ENCODE data around the gene OR2V1.

DNA sequence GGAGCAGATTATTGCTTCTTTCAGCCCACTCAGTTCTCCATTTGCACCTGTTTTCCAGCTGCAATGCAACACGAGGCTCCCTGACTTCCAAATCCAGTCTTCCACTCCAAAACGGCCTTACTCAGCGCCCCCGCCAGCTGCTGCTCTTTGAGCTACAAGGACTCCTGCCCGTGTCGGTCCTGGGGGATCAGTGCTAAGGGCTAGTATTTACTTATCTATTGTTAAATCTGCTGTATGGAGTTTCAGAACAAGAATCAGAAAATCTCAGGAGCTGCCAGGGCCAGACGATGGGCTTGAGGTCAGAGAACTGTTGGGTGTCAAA lies 44.1 kb downstream of the OR2V1 start:
- TF ChIP-seq, protein P1, sequence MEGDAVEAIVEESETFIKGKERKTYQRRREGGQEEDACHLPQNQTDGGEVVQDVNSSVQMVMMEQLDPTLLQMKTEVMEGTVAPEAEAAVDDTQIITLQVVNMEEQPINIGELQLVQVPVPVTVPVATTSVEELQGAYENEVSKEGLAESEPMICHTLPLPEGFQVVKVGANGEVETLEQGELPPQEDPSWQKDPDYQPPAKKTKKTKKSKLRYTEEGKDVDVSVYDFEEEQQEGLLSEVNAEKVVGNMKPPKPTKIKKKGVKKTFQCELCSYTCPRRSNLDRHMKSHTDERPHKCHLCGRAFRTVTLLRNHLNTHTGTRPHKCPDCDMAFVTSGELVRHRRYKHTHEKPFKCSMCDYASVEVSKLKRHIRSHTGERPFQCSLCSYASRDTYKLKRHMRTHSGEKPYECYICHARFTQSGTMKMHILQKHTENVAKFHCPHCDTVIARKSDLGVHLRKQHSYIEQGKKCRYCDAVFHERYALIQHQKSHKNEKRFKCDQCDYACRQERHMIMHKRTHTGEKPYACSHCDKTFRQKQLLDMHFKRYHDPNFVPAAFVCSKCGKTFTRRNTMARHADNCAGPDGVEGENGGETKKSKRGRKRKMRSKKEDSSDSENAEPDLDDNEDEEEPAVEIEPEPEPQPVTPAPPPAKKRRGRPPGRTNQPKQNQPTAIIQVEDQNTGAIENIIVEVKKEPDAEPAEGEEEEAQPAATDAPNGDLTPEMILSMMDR (IDR thresholded peaks at IDR 0.05 in 4 of 5, conservative IDR thresholded peaks at IDR 0.05 in 1 of 5), result no peak
- no peak for TF ChIP-seq POLR2A (IDR thresholded peaks at IDR 0.05)
